Stimulated activated CD8-positive, alpha-beta memory T cell treated with anti-CD3 and anti-CD28 coated beads, Interleukin-15, amount 100 ng/mL, for 48 hours (primary cell): Measurements from ENCODE around the gene UNC45A.
"Not testable (repeated sequence)": the region's sequence is repeated elsewhere in the genome, so short reads cannot be mapped to it uniquely, and the experiment has no call there.

ENCODE experiments used
- DNase-seq, 2 donors: peaks; one replicate each; pipeline ENCODE4 v3.0.0-alpha.2; 2020; ENCODE audit warnings: low read depth in 2 of 2

The UNC45A gene

GRCh38 chr15:90934949-90935751 lies at the start of gene UNC45A:
Gene UNC45A, plus strand, starts transcription at chr15:90935285. Its CDS starts 40 bp downstream, at chr15:90935325.
- peak; percentile 90 to 94 for DNase-seq

- DNase-seq: peak in 1 of 2 donors; percentile 60
These were observed 49.4 kb upstream of the UNC45A start for GRCh38 chr15:90885432-90886290.

- no peak for DNase-seq
These were observed 48.8 kb upstream of the UNC45A start for GRCh38 chr15:90886291-90886614.

GRCh38 chr15:90887037-90887481 lies 48.0 kb upstream of the UNC45A start:
- DNase-seq: no peak

GRCh38 chr15:90889313-90889730 lies 45.8 kb upstream of the UNC45A start:
- DNase-seq: no peak

- no peak for DNase-seq
These were observed 45.2 kb upstream of the UNC45A start for GRCh38 chr15:90889736-90890456.

GRCh38 chr15:90890839-90891238 lies 44.2 kb upstream of the UNC45A start:
- no peak for DNase-seq

- DNase-seq: no peak
These were observed 43.6 kb upstream of the UNC45A start for GRCh38 chr15:90891346-90891949.

GRCh38 chr15:90892023-90892422 lies 43.1 kb upstream of the UNC45A start:
- no peak for DNase-seq

- DNase-seq: no peak
These were observed 42.4 kb upstream of the UNC45A start for GRCh38 chr15:90892498-90893174.

- no peak for DNase-seq
These were observed 41.7 kb upstream of the UNC45A start for GRCh38 chr15:90893175-90894090.

GRCh38 chr15:90895571-90896117 lies 39.4 kb upstream of the UNC45A start:
- DNase-seq: no peak

- DNase-seq: not testable (repeated sequence)
These were observed 37.9 kb upstream of the UNC45A start for GRCh38 chr15:90897131-90897655.

- DNase-seq: no peak
These were observed 33.7 kb upstream of the UNC45A start for GRCh38 chr15:90901175-90902039.

GRCh38 chr15:90902040-90902839 lies 32.8 kb upstream of the UNC45A start:
- peak; percentile 65 to 67 for DNase-seq

- DNase-seq: peak; percentile 74 to 78
These were observed 32.0 kb upstream of the UNC45A start, which contains the start of gene MAN2A2 for GRCh38 chr15:90902840-90903732. Gene MAN2A2, plus strand, starts transcription at chr15:90903302. Its CDS starts 906 bp downstream, at chr15:90904208.
